SU-DHL-6 (cell line): Measurements from ENCODE around the gene NFIC.

ENCODE experiments used
- EZH2phosphoT487 ChIP-seq: fragments of 200-600 bp; sonication (generic), shearing (Covaris generic); conservative IDR thresholded peaks from 2 replicates; pipeline ENCODE4 v1.6.1; 2018; ENCODE audit warnings: mild to moderate bottlenecking, antibody characterized with exemption, low read length, moderate library complexity, mixed read lengths
- TF ChIP-seq, protein P1 (sequence below): fragments of 200-600 bp; sonication (generic); IDR thresholded peaks from one replicate; pipeline ENCODE4 v1.5.1; 2017; ENCODE audit warnings: antibody characterized with exemption, mild to moderate bottlenecking, low read length, moderate library complexity; ENCODE audit not compliant: insufficient read depth, poor library complexity, severe bottlenecking

DNA sequence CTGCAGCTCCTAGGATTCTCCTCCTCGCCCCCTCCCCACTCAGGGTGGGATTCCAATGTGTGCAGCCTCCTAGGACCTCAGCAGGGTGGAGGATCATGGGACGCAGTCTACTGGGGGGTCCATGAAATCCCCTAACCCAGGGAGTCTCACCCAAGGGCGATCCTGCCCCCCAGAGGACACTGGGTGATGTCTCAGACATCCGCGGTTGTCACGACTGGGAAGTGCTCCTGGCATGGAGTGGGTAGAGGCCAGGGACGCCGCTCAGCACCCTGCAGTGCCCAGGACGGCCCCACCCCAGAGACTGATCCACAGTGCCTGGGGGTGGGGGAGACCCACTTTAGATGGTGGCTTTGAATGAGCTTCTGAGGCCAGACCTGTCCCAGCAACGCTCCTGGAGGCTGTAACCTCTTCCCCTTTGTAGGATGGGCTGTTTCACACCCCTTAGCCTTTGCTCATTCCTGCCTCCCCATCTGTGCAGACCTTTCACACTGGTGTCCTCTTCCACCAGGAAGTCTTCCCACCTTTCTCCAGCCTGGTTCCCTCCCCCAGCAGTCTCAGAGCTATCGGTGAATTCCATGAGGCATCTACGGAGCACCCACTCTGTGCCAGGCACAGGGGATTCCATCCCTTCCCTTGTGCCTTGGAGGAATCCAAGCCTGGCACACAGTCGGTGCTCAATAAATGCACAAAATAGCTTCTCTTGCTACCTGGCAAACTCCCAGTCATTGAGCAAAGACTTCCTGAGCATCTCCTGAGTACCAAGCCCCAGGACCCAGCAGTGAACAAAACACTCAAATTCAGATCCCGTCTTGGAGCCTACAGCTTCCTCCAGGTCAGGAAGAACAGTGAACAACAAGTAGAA lies 103.5 kb downstream of the NFIC start:
- TF ChIP-seq, protein P1, sequence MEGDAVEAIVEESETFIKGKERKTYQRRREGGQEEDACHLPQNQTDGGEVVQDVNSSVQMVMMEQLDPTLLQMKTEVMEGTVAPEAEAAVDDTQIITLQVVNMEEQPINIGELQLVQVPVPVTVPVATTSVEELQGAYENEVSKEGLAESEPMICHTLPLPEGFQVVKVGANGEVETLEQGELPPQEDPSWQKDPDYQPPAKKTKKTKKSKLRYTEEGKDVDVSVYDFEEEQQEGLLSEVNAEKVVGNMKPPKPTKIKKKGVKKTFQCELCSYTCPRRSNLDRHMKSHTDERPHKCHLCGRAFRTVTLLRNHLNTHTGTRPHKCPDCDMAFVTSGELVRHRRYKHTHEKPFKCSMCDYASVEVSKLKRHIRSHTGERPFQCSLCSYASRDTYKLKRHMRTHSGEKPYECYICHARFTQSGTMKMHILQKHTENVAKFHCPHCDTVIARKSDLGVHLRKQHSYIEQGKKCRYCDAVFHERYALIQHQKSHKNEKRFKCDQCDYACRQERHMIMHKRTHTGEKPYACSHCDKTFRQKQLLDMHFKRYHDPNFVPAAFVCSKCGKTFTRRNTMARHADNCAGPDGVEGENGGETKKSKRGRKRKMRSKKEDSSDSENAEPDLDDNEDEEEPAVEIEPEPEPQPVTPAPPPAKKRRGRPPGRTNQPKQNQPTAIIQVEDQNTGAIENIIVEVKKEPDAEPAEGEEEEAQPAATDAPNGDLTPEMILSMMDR = no peak
- TF ChIP-seq EZH2phosphoT487 = no peak
